H1 (cell line): ENCODE results near the gene HYCC1. TPM values are rescaled to one million over a fixed set of nuclear protein-coding genes. Genes with fewer than 3 reads are reported as not detected.

Experiments used
- CTCF ChIA-PET: fragments of 300-600 bp; sonication (Branson Sonifier 250); formaldehyde crosslinking; loops from one replicate; lab custom pipeline; 2021; ENCODE audit not compliant: partially characterized antibody; lab: Charles Lee
- POLR2A ChIA-PET: fragments of 300-600 bp; sonication (Branson Sonifier 250); formaldehyde crosslinking; loops from one replicate; lab custom pipeline; 2021; ENCODE audit warnings: inconsistent platforms; ENCODE audit not compliant: partially characterized antibody; lab: Charles Lee
- DNase-seq, 2 experiments: peaks; one replicate each; pipeline versions ENCODE4 v3.0.0 to v3.0.0-alpha.2; 2010 to 2022; ENCODE audit warnings: low spot score in 2 of 2, low read depth in 1 of 2, mixed read lengths in 1 of 2
- FAIRE-seq: peaks from 2 replicates; lab custom pipeline; 2011; peaks lifted over from hg19 to GRCh38; lab: Jason Lieb, UNC
- H2AFZ ChIP-seq: 2 replicates; pipeline ENCODE4 v1.8.1; 2012; ENCODE audit warnings: low read length, inconsistent platforms
- H2AK5ac ChIP-seq: 2 replicates; pipeline ENCODE4 v1.6.1; 2013; ENCODE audit warnings: low read depth, low read length
- H2BK120ac ChIP-seq: replicated peaks from 2 replicates; pipeline ENCODE3; 2013; ENCODE audit warnings: low read depth, low read length, inconsistent platforms
- H2BK12ac ChIP-seq: 2 replicates; pipeline ENCODE4 v1.6.1; 2013; ENCODE audit warnings: low read depth, low read length
- H2BK15ac ChIP-seq: 2 replicates; pipeline ENCODE4 v1.6.1; 2013; ENCODE audit warnings: low read length
- H2BK20ac ChIP-seq: 2 replicates; pipeline ENCODE4 v1.6.1; 2013; ENCODE audit warnings: low read length
- H2BK5ac ChIP-seq: 2 replicates; pipeline ENCODE4 v1.6.1; 2013; ENCODE audit warnings: low read depth, low read length
- H3K14ac ChIP-seq: 2 replicates; pipeline ENCODE4 v1.6.1; 2013; ENCODE audit warnings: inconsistent platforms; ENCODE audit not compliant: insufficient read length
- H3K18ac ChIP-seq: 2 replicates; pipeline ENCODE4 v1.6.1; 2013; ENCODE audit warnings: low read length; ENCODE audit errors: extremely low read depth
- H3K23ac ChIP-seq: 2 replicates; pipeline ENCODE4 v1.6.1; 2013; ENCODE audit warnings: inconsistent platforms; ENCODE audit not compliant: insufficient read length
- H3K23me2 ChIP-seq: 2 replicates; pipeline ENCODE4 v1.6.1; 2013; ENCODE audit warnings: low read depth, low read length
- H3K27ac ChIP-seq: 2 replicates; pipeline ENCODE4 v1.6.1; 2011; ENCODE audit warnings: low read depth, low read length, inconsistent platforms
- H3K27me3 ChIP-seq, 4 experiments: replicated peaks in 1 of 4; 1 replicate in 1 of 4; 2 replicates in 3 of 4; pipeline versions ENCODE4 v1.6.1 to v1.8.1; 2011 to 2013; ENCODE audit warnings: low read length in 3 of 4, mild to moderate bottlenecking in 3 of 4, inconsistent platforms in 2 of 4, mixed read lengths in 2 of 4, moderate library complexity in 1 of 4; ENCODE audit not compliant: control insufficient read depth in 3 of 4, insufficient read depth in 3 of 4; ENCODE audit errors: extremely low read depth in 1 of 4
- H3K36me3 ChIP-seq, 4 experiments: 2 replicates each; pipeline versions ENCODE4 v1.6.1 to v1.8.1; 2011 to 2013; ENCODE audit warnings: mild to moderate bottlenecking in 4 of 4, low read length in 3 of 4, moderate library complexity in 2 of 4, control low read depth in 1 of 4, inconsistent platforms in 1 of 4; ENCODE audit not compliant: insufficient read depth in 4 of 4, control insufficient read depth in 2 of 4
- H3K4ac ChIP-seq: replicated peaks from 2 replicates; pipeline ENCODE3; 2013; ENCODE audit warnings: low read length, low read depth, mixed read lengths, inconsistent platforms; ENCODE audit not compliant: insufficient read length
- H3K4me1 ChIP-seq, 4 experiments: replicated peaks in 1 of 4; 1 replicate in 1 of 4; 2 replicates in 3 of 4; pipeline versions ENCODE4 v1.6.1 to v1.8.1; 2011 to 2013; ENCODE audit warnings: low read length in 3 of 4, inconsistent platforms in 2 of 4, mixed read lengths in 1 of 4; ENCODE audit not compliant: insufficient read depth in 4 of 4, control insufficient read depth in 3 of 4
- H3K4me2 ChIP-seq, 2 experiments: 2 replicates each; pipeline versions ENCODE4 v1.6.1 to v1.8.1; 2011 to 2013; ENCODE audit warnings: low read depth in 2 of 2, low read length in 2 of 2, control low read depth in 1 of 2, inconsistent platforms in 1 of 2, mild to moderate bottlenecking in 1 of 2; ENCODE audit not compliant: insufficient read depth in 1 of 2
- H3K4me3 ChIP-seq, 4 experiments: fragments of 200-600, 300-600 bp in 1 of 4; sonication (generic), shearing (Covaris generic), sonication (Bioruptor Twin) in 1 of 4; 2 replicates each; pipeline versions ENCODE4 v1.5.1 to v1.8.1; 2011 to 2016; ENCODE audit warnings: low read length in 4 of 4, low read depth in 3 of 4, control low read depth in 2 of 4, inconsistent platforms in 2 of 4, mild to moderate bottlenecking in 2 of 4, mixed read lengths in 1 of 4, moderate library complexity in 1 of 4; ENCODE audit not compliant: insufficient read depth in 2 of 4; ENCODE audit errors: extremely low read depth in 1 of 4
- H3K56ac ChIP-seq: replicated peaks from 2 replicates; pipeline ENCODE3; 2013; ENCODE audit warnings: low read depth, mild to moderate bottlenecking, mixed read lengths, low read length, inconsistent platforms; ENCODE audit not compliant: insufficient read length
- H3K79me1 ChIP-seq: 2 replicates; pipeline ENCODE4 v1.6.1; 2013; ENCODE audit warnings: low read depth, low read length, control low read depth
- H3K79me2 ChIP-seq, 2 experiments: 2 replicates each; pipeline versions ENCODE4 v1.6.1 to v1.8.1; 2012 to 2013; ENCODE audit warnings: low read length in 2 of 2, mild to moderate bottlenecking in 2 of 2, inconsistent platforms in 1 of 2; ENCODE audit not compliant: insufficient read depth in 2 of 2, control insufficient read depth in 1 of 2
- H3K9ac ChIP-seq, 4 experiments: replicated peaks in 1 of 4; 1 replicate in 1 of 4; 2 replicates in 3 of 4; pipeline versions ENCODE4 v1.6.1 to v1.8.1; 2011 to 2013; ENCODE audit warnings: low read depth in 3 of 4, low read length in 3 of 4, control low read depth in 2 of 4, mild to moderate bottlenecking in 2 of 4, moderate library complexity in 2 of 4, inconsistent platforms in 1 of 4; ENCODE audit errors: extremely low read depth in 1 of 4
- H3K9me3 ChIP-seq, 2 experiments: 2 replicates each; pipeline versions ENCODE4 v1.6.1 to v1.8.1; 2012 to 2013; ENCODE audit warnings: mild to moderate bottlenecking in 2 of 2, moderate library complexity in 2 of 2, control low read depth in 1 of 2, inconsistent platforms in 1 of 2, low read depth in 1 of 2, low read length in 1 of 2, mixed read lengths in 1 of 2; ENCODE audit not compliant: insufficient read depth in 2 of 2
- H4K20me1 ChIP-seq, 2 experiments: replicated peaks in 1 of 2; 2 replicates each; pipeline versions ENCODE3 to v1.8.1; 2011 to 2013; ENCODE audit warnings: inconsistent platforms in 2 of 2, low read length in 2 of 2, mild to moderate bottlenecking in 1 of 2; ENCODE audit not compliant: insufficient read depth in 2 of 2, control insufficient read depth in 1 of 2
- H4K5ac ChIP-seq: 2 replicates; pipeline ENCODE4 v1.6.1; 2013; ENCODE audit warnings: low read length, low read depth, mixed read lengths, inconsistent platforms; ENCODE audit not compliant: insufficient read length
- H4K8ac ChIP-seq: 2 replicates; pipeline ENCODE4 v1.8.0; 2013; ENCODE audit warnings: mild to moderate bottlenecking, moderate library complexity, low read length, inconsistent platforms; ENCODE audit not compliant: insufficient read depth; ENCODE audit errors: extremely low read depth
- H4K91ac ChIP-seq: replicated peaks from 2 replicates; pipeline ENCODE3; 2013; ENCODE audit warnings: low read length, mixed read lengths, inconsistent platforms; ENCODE audit not compliant: insufficient read length
- CHD1 ChIP-seq: IDR thresholded peaks from 2 replicates; pipeline ENCODE4 v1.6.1; 2012; ENCODE audit warnings: low read depth, low read length, improper control_type of control experiment
- EP300 ChIP-seq, 2 experiments: IDR thresholded peaks; 1 replicate in 1 of 2; 2 replicates in 1 of 2; pipeline ENCODE4 v1.6.1; 2011 to 2012; ENCODE audit warnings: low read depth in 2 of 2, low read length in 2 of 2, mild to moderate bottlenecking in 2 of 2, borderline replicate concordance in 1 of 2, inconsistent platforms in 1 of 2, moderate library complexity in 1 of 2
- WGBS, 2 experiments: shearing (Covaris generic) in 1 of 2; methylation state at CpG; one replicate each; pipeline versions ENCODE4 v1.1.6 to v1.1.7; 2013 to 2015; ENCODE audit warnings: low lambda C conversion rate in 2 of 2, mixed read lengths in 2 of 2, inconsistent platforms in 1 of 2, low coverage in 1 of 2, missing lambda C conversion rate in 1 of 2; ENCODE audit not compliant: insufficient replicate concordance in 2 of 2, insufficient coverage in 1 of 2, insufficient read length in 1 of 2; ENCODE audit errors: extremely low coverage in 1 of 2, missing lambda C conversion rate in 1 of 2; 5-methylcytosine and 5-hydroxymethylcytosine counted together
- polyA plus RNA-seq, 7 experiments: library from polyadenylated mRNA; depleted of rRNA in 3 of 7; stranded (reverse) in 5 of 7; unstranded in 2 of 7; fragments of >200 nt in 5 of 7; fragments of 200-250 nt in 2 of 7; gene quantifications; 1 replicate in 5 of 7; 2 replicates in 1 of 7; 4 replicates in 1 of 7; pipeline versions ENCODE4 v1.2.1 to v1.2.3, GENCODE V29; 2011 to 2013; ENCODE audit warnings: missing spikeins in 2 of 7, mixed read lengths in 2 of 7
- total RNA-seq: library from RNA; stranded (reverse); fragmentation: NEBNext Ultra II Directional; extraction: Animal tissue kit (Norgen Biotek cat#: 25700); gene quantifications from 2 replicates; pipeline ENCODE4 v1.2.1, GENCODE V29; 2021
- TF ChIP-seq, protein P1 (sequence below): IDR thresholded peaks from 2 replicates; pipeline ENCODE4 v1.6.1; 2011; ENCODE audit warnings: low read depth, mild to moderate bottlenecking, low read length; ENCODE audit not compliant: insufficient read depth

The HYCC1 gene
- total and polyA plus RNA-seq, 2 of the 8 experiments (the other 6 are each of a cell fraction or from before 2014, with no cell fraction given), result 20.2 to 142 TPM

GRCh38 chr7:23024454-23024853, 10.5 kb upstream of the HYCC1 start:
- H2BK20ac ChIP-seq, result no peak overlapping the region
- H4K8ac ChIP-seq, result no peak overlapping the region
- no peak overlapping the region for H2BK120ac ChIP-seq
- H4K20me1 ChIP-seq, result no peaks in the 10 kb centered on the region
- no peaks in the 10 kb centered on the region for H3K4me1 ChIP-seq
- ChIA-PET CTCF (interaction anchor here (1.0 to 2.1 kb wide), 3 partner anchors 9 to 30 kb away, joined by 3 to 7 read pairs (median 3); no protein-coding TSS in a partner anchor), POLR2A (no interaction called here)
- no peak overlapping the region for H3K4me3 ChIP-seq
- H3K56ac ChIP-seq, result no peak overlapping the region
- FAIRE-seq (no peak), DNase-seq (no peak)
- no peaks in the 10 kb centered on the region for H3K36me3 ChIP-seq
- no peaks in the 10 kb centered on the region for H3K9me3 ChIP-seq
- no peak overlapping the region for H3K27ac ChIP-seq
- no peak overlapping the region for H3K4me2 ChIP-seq
- no peak overlapping the region for H2BK15ac ChIP-seq
- H2AK5ac ChIP-seq, result no peak overlapping the region
- no peak overlapping the region for H2BK12ac ChIP-seq
- H3K4ac ChIP-seq, result no peak overlapping the region
- H3K18ac ChIP-seq, result no peak overlapping the region
- no peaks in the 10 kb centered on the region for H3K79me2 ChIP-seq
- no peak overlapping the region for H3K14ac ChIP-seq
- 88% methylated on average over 2 of the region's 2 CpGs; no CpG with 5 or more reads in 1 of the 2 experiments for WGBS, 2 experiments
- no peak overlapping the region for H2AFZ ChIP-seq
- no peak overlapping the region for H4K5ac ChIP-seq
- H3K27me3 ChIP-seq, result no peaks in the 10 kb centered on the region
- H4K91ac ChIP-seq, result no peak overlapping the region
- no peaks in the 10 kb centered on the region for H3K23me2 ChIP-seq
- TF ChIP-seq CHD1 (no peak), EP300 (IDR thresholded peaks at IDR 0.05; ENCODE audit: borderline replicate concordance in 1 of 2, low read depth in 2 of 2, low read length in 2 of 2) (no peak)
- TF ChIP-seq, protein P1, sequence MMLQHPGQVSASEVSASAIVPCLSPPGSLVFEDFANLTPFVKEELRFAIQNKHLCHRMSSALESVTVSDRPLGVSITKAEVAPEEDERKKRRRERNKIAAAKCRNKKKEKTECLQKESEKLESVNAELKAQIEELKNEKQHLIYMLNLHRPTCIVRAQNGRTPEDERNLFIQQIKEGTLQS, result no peak
- no peak overlapping the region for H3K23ac ChIP-seq
- H2BK5ac ChIP-seq, result no peak overlapping the region
- H3K79me1 ChIP-seq, result no peaks in the 10 kb centered on the region
- H3K9ac ChIP-seq, result no peak overlapping the region
